DND-41 (cell line): ENCODE data around the gene SERPINA12.

Source experiments
- ATAC-seq: fragments of 200-7000 bp; cut with Tn5 transposase; 3 replicates; pipeline ENCODE4 v1.9.1; 2021; ENCODE audit warnings: low read depth; ENCODE audit not compliant: insufficient read depth
- DNase-seq: peaks from one replicate; pipeline ENCODE4 v3.0.0-alpha.2; 2020
- H2AFZ ChIP-seq: 2 replicates; pipeline ENCODE4 v1.6.0; 2012; ENCODE audit warnings: low read depth, low read length
- H3K27ac ChIP-seq: 2 replicates; pipeline ENCODE4 v1.5.1; 2012; ENCODE audit warnings: low read length, inconsistent platforms
- H3K27me3 ChIP-seq: fragments of 200-600 bp; sonication (generic); 2 replicates; pipeline ENCODE4 v1.6.0; 2012; ENCODE audit warnings: low read length, mild to moderate bottlenecking, inconsistent platforms; ENCODE audit not compliant: insufficient read depth, poor library complexity
- H3K36me3 ChIP-seq: 2 replicates; pipeline ENCODE4 v1.5.1; 2012; ENCODE audit warnings: low read length, inconsistent platforms; ENCODE audit not compliant: insufficient read depth
- H3K4me1 ChIP-seq: 2 replicates; pipeline ENCODE4 v1.5.1; 2012; ENCODE audit warnings: mild to moderate bottlenecking, low read length; ENCODE audit not compliant: insufficient read depth
- H3K4me2 ChIP-seq: 2 replicates; pipeline ENCODE4 v1.6.0; 2012; ENCODE audit warnings: mild to moderate bottlenecking, moderate library complexity, low read length, inconsistent platforms; ENCODE audit not compliant: insufficient read depth
- H3K4me3 ChIP-seq, 2 experiments: fragments of 200-600 bp in 1 of 2; shearing (Covaris generic) in 1 of 2; 2 replicates each; pipeline ENCODE4 v1.5.1; 2012 to 2016; ENCODE audit warnings: inconsistent platforms in 2 of 2, low read length in 2 of 2, mild to moderate bottlenecking in 2 of 2, low read depth in 1 of 2, moderate library complexity in 1 of 2
- H3K79me2 ChIP-seq: 2 replicates; pipeline ENCODE4 v1.6.0; 2012; ENCODE audit warnings: low read length, inconsistent platforms; ENCODE audit not compliant: insufficient read depth
- H3K9ac ChIP-seq: 2 replicates; pipeline ENCODE4 v1.6.0; 2012; ENCODE audit warnings: low read depth, mild to moderate bottlenecking, inconsistent platforms, low read length, moderate library complexity
- H3K9me3 ChIP-seq: 2 replicates; pipeline ENCODE4 v1.5.1; 2012; ENCODE audit warnings: low read length, moderate library complexity, mild to moderate bottlenecking, inconsistent platforms; ENCODE audit not compliant: insufficient read depth, severe bottlenecking
- H4K20me1 ChIP-seq: 2 replicates; pipeline ENCODE4 v1.6.0; 2012; ENCODE audit warnings: low read length; ENCODE audit not compliant: insufficient read depth
- EZH2 ChIP-seq: IDR thresholded peaks from 3 replicates; pipeline ENCODE4 v1.6.1; 2012; ENCODE audit warnings: borderline replicate concordance, low read depth, mild to moderate bottlenecking, moderate library complexity, low read length, inconsistent platforms; ENCODE audit not compliant: severe bottlenecking
- TF ChIP-seq, protein P1 (sequence below): IDR thresholded peaks from 2 replicates; pipeline ENCODE4 v1.5.1; 2012; ENCODE audit warnings: borderline replicate concordance, low read length, moderate library complexity, mild to moderate bottlenecking; ENCODE audit not compliant: poor library complexity, severe bottlenecking; ENCODE audit errors: extremely low read depth

The SERPINA12 gene

DNA sequence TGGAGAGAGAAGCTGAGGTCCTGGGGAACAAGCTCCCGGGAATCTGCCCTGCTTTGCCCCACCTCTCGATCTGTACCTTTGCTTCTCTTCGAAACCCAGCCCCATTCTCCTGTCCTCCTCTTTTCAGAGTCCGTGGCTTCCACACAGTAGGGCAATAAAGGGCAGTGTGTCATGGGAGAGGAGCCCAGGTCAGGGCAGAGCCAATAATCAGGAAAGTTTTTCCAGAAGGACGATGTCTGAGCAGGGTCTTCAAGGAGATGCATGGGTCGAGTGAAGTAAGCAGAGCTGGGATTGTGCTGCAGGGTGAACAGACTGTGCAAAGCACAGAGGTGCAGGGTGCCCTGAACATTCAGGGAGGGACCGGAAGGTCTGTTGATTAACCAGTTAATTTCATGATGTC lies 29.9 kb upstream of the SERPINA12 start:
- Histone ChIP-seq H3K4me3 (no peak overlapping the region), H3K36me3 (no peaks in the 10 kb centered on the region), H3K9me3 (no peaks in the 10 kb centered on the region), H3K27me3 (no peaks in the 10 kb centered on the region), H3K9ac (no peak overlapping the region), H2AFZ (no peak overlapping the region), H3K4me1 (no peaks in the 10 kb centered on the region), H3K4me2 (no peak overlapping the region), H4K20me1 (no peaks in the 10 kb centered on the region), H3K79me2 (no peaks in the 10 kb centered on the region), H3K27ac (no peak overlapping the region)
- TF ChIP-seq EZH2, result no peak
- TF ChIP-seq, protein P1, sequence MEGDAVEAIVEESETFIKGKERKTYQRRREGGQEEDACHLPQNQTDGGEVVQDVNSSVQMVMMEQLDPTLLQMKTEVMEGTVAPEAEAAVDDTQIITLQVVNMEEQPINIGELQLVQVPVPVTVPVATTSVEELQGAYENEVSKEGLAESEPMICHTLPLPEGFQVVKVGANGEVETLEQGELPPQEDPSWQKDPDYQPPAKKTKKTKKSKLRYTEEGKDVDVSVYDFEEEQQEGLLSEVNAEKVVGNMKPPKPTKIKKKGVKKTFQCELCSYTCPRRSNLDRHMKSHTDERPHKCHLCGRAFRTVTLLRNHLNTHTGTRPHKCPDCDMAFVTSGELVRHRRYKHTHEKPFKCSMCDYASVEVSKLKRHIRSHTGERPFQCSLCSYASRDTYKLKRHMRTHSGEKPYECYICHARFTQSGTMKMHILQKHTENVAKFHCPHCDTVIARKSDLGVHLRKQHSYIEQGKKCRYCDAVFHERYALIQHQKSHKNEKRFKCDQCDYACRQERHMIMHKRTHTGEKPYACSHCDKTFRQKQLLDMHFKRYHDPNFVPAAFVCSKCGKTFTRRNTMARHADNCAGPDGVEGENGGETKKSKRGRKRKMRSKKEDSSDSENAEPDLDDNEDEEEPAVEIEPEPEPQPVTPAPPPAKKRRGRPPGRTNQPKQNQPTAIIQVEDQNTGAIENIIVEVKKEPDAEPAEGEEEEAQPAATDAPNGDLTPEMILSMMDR, result no peak
- DNase-seq (no peak), ATAC-seq (no peak)

GRCh38 chr14:94538070-94538740 lies 28.9 kb upstream of the SERPINA12 start:
- no peak overlapping the region for H3K27ac ChIP-seq
- H3K9me3 ChIP-seq, result no peaks in the 10 kb centered on the region
- H4K20me1 ChIP-seq, result no peaks in the 10 kb centered on the region
- no peak overlapping the region for H3K4me3 ChIP-seq
- no peak for DNase-seq
- H3K27me3 ChIP-seq, result no peaks in the 10 kb centered on the region
- no peak for ATAC-seq
- no peaks in the 10 kb centered on the region for H3K79me2 ChIP-seq
- no peak overlapping the region for H3K4me2 ChIP-seq
- TF ChIP-seq EZH2, result no peak
- TF ChIP-seq, protein P1, result no peak
- no peak overlapping the region for H2AFZ ChIP-seq
- no peaks in the 10 kb centered on the region for H3K36me3 ChIP-seq
- H3K9ac ChIP-seq, result no peak overlapping the region
- H3K4me1 ChIP-seq, result no peaks in the 10 kb centered on the region

DNA sequence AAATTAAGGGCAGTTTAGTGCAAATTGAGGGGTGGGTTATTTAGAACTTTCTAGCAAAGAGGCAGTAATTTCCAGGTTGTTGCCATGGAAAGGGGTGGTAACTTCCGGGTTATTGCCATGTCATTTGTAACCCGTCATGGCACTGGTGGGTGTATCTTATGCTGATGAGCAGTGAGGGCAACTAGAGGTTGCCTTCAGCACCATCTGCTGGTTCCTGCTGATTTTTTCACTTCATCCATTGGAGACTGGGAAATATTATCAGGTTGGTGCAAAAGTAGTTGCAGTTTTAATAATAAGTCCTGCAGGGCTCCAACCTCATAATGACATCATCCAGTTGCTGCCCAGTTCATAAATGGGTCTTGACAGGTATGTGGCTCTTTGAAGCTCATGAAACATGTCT lies 27.6 kb upstream of the SERPINA12 start:
- Histone ChIP-seq H3K4me1 (no peaks in the 10 kb centered on the region), H2AFZ (no peak overlapping the region), H3K36me3 (no peaks in the 10 kb centered on the region), H3K4me3 (no peak overlapping the region), H4K20me1 (no peaks in the 10 kb centered on the region), H3K27me3 (no peaks in the 10 kb centered on the region), H3K9me3 (no peaks in the 10 kb centered on the region), H3K9ac (no peak overlapping the region), H3K4me2 (no peak overlapping the region), H3K27ac (no peak overlapping the region), H3K79me2 (no peaks in the 10 kb centered on the region)
- TF ChIP-seq EZH2, result no peak
- TF ChIP-seq, protein P1, result peak; percentile 5
- DNase-seq (no peak), ATAC-seq (no peak)

GRCh38 chr14:94535506-94535905 lies 26.2 kb upstream of the SERPINA12 start:
- no peaks in the 10 kb centered on the region for H3K4me1 ChIP-seq
- H3K9ac ChIP-seq, result no peak overlapping the region
- TF ChIP-seq EZH2, result no peak
- TF ChIP-seq, protein P1, result no peak

More at GRCh38 chr14:94535506-94535905, 26.2 kb upstream of the SERPINA12 start:
- no peaks in the 10 kb centered on the region for H3K27me3 ChIP-seq
- ATAC-seq, result no peak
- H4K20me1 ChIP-seq, result no peaks in the 10 kb centered on the region
- H2AFZ ChIP-seq, result no peak overlapping the region
- no peaks in the 10 kb centered on the region for H3K36me3 ChIP-seq
- H3K4me2 ChIP-seq, result no peak overlapping the region
- H3K9me3 ChIP-seq, result no peaks in the 10 kb centered on the region
- no peak overlapping the region for H3K4me3 ChIP-seq
- H3K27ac ChIP-seq, result no peak overlapping the region
- H3K79me2 ChIP-seq, result no peaks in the 10 kb centered on the region
- no peak for DNase-seq
